GM18858 (cell line): Measurements from ENCODE around the gene EEF2.
"Not testable (repeated sequence)": the region's sequence is repeated elsewhere in the genome, so short reads cannot be mapped to it uniquely, and the experiment has no call there.

Experiments used
- ATAC-seq: cut with Tn5 transposase; IDR thresholded peaks from one replicate; pipeline ENCODE4 v1.9.1; 2021; ENCODE audit not compliant: unreplicated experiment

EEF2 gene

GRCh38 chr19:4015705-4016402, 30.6 kb upstream of the EEF2 start:
- no peak for ATAC-seq

DNA sequence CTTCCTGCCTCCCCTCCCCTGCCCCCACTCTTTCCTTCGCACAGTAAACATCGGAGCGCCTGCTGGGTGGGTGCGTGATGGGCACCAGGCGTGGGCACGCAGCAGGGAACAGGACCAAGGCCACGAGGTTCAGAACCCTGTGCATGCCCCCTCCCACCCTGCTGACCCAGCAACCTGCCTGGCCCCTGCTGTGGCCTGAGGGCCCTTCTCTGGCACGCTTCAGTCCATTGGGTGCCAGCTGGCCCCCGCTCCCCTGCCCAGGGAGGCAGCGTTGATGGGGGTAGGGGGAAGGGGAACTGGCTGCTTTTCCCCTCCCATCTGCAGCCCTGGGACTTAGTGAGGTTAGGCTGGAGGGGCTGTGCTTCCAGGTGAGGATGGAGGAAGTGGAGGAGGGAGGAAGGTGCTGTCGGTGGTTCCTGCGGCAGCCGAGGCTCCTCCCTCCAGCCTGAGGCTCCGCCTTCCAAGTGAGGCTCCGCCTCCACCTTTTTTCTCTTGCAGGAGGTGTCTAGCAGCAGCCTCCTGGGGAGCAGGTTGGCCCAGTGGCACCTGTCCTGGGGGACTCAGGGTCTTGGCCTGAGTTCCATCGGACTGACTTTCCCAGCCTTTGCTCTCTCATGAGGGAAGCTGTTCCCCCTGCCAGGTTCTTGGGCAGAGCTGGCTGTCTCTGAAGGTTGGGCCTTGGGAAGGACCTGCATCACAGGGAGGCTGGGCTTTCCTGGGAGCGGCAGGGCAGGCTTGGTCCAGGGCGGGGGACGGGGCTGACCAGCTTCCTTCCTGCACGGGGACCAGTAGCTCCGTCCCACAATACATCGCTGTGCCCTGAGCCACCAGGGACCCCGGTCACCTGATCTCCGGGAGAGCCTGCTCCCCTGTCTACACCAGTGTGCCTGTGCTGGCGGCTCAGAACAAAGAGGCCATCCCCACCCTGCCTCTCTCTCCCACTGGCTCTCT, 29.6 kb upstream of the EEF2 start:
- no peak for ATAC-seq

- no peak for ATAC-seq
Measured at GRCh38 chr19:4013886-4014540, 28.8 kb upstream of the EEF2 start.

DNA sequence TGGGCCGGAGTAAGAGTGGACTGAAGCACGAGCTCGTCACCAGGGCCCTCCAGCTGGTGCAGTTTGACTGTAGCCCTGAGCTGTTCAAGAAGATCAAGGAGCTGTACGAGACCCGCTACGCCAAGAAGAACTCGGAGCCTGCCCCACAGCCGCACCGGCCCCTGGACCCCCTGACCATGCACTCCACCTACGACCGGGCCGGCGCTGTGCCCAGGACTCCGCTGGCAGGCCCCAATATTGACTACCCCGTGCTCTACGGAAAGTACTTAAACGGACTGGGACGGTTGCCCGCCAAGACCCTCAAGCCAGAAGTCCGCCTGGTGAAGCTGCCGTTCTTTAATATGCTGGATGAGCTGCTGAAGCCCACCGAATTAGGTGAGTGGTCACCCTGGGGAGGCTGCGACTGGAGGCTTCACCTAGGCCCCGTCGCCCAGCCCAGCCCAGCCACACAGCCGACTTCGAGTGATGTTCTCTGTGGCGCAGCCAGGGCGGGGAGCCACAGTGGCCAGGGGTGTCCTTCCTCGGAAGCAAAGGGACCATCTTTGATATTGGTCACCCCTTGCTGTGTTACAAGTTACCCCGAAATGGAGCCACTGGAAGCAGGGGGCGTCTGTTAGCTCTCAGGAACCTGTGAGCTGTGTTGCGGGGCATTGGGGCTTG, 27.8 kb upstream of the EEF2 start:
- ATAC-seq, result no peak

DNA sequence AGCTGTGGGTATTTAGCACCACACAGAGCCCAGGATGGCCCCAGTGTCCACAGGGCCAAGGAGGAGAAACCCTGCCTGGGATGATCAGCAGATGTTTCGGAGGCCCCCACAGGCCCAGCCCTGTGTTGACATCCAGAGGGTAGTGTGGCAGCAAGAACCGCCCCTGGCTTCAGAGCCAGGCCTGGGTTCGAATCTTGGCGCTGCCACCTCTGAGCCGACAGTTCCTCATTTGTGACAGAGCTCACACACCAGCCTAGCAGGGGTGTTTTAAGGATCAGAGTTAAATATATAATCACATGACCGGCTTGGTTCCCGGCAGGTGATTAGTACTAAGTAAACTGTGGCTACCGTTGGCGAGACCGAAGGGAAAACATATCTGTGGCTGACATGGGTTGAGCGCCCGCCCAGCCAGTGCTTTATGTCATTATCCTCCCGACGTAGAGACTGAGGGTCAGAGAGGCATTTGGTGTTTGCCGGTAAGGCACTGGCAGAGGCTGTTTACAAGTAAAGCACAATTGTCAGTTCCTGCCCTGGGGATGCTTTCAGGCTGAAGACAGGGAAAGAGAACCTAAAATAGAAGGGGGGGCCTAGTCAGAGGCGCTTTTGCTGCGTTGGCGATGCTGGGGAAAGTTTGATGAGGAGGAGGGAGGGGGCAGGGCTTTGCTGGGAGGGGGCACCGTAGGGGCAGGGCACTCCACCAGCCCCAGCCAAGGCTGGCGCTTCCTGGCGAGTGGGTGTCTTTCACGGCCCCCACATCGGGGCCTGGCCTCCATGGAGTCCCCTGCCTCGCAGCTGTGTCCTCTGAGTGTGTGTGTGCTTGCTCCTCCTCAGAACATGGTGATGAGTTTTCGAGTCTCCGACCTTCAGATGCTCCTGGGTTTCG, 27.1 kb upstream of the EEF2 start:
- no peak for ATAC-seq

GRCh38 chr19:4011430-4011829, 26.2 kb upstream of the EEF2 start:
- ATAC-seq, result not testable (repeated sequence)

DNA sequence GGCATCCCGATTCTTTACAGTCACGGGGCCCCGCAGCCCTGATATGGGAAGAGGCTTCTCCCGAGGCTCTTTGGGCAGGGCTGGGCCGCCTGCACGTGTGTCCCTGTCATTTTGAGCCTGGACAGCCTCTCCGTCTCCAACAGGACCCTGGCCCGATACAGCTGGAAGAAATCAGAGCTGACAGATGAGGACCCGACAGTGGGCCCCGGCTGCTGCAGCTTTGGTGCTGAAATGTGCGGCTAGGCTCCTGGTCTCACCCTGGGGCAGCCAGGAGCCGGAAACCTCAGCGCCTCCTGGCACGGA, 25.5 kb upstream of the EEF2 start:
- ATAC-seq, result no peak

DNA sequence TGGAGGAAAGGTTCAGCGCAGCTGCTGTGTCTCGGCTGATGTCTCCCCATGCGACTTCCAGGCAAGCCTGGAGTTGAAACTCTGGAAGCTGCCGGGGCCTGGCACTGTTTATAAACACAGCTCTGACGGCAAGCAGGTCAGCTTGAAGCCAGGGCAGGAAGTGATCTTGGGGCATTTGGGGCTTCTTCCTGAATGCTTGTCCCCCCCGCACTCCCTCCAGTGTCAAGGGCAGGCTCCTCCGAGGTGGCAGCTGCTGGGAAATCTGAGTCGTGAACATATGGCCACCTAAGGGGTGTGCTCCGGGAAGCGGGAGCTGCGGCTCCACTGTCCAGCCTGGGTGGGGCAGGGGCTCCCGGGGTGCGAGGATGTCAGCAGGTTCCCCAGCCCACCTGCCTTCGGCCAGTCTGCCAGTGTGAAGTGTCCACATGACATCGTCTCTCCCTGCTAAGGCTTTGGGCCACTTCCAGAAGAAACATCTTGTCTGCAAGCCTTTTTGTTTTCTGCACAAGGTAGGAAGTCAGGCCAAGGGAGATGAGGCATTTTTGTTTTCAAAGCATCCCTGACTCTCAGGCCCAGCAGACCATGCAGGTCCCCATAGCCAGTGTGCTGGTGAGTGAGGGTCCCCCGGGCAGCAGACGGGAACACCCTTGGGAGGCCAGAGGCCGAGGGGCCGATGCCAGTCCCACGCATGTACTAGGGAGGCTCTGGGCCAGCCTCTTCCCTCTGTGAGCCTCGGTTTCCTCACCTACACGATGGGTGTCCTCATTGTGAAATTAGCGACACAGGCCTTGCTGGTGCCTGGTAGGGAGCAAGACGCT, 24.9 kb upstream of the EEF2 start:
- no peak for ATAC-seq

- no peak for ATAC-seq
Measured at GRCh38 chr19:4007836-4008539, 22.7 kb upstream of the EEF2 start.

- peak; percentile 75 for ATAC-seq
Measured at GRCh38 chr19:4007021-4007835, 22.0 kb upstream of the EEF2 start, which contains the start of gene PIAS4. Gene PIAS4 (plus strand): TSS chr19:4007736. CDS start chr19:4007761, 25 bp downstream.

- not testable (repeated sequence) for ATAC-seq
Measured at GRCh38 chr19:4005436-4005835, 20.2 kb upstream of the EEF2 start.

DNA sequence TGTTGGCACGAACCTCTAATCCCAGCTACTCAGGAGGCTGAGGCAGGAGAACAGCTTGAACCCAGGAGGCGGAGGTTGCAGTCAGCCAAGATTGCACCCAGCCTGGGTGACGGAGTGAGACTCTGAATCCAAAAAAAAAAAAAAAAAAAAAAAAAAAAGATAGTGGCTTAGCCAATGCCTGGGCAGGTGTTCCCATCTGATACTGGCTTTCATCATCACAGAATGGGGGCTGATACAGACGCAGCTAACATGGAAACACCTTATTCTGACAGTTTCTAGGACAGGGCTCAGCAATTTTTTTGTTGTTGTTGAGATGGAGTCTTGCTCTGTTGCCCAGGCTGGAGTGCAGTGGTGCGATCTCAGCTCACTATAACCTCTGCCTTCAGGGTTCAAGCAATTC, 15.5 kb upstream of the EEF2 start:
- not testable (repeated sequence) for ATAC-seq

DNA sequence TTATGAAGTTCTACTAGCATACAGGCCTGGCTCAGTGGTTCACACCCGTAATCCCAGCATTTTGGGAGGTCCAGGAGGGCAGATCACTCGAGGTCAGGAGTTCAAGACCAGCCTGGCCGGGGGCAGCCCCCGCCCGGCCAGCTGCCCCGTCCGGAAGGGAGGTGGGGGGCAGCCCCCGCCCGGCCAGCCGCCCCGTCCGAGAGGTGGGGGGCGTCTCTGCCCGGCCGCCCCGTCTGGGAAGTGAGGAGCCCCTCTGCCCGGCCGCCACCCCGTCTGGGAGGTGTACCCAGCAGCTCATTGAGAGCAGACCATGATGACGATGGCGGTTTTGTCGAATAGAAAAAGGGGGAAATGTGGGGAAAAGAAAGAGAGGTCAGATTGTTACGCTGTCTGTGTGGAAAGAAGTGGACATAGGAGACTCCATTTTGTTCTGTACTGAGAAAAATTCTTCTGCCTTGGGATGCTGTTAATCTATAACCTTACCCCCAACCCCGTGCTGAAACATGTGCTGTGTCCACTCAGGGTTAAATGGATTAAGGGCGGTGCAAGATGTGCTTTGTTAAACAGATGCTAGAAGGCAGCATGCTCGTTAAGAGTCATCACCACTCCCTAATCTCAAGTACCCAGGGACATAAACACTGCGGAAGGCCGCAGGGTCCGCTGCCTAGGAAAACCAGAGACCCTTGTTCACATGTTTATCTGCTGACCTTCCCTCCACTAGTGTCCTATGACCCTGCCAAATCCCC, 13.6 kb upstream of the EEF2 start:
- ATAC-seq, result not testable (repeated sequence)

DNA sequence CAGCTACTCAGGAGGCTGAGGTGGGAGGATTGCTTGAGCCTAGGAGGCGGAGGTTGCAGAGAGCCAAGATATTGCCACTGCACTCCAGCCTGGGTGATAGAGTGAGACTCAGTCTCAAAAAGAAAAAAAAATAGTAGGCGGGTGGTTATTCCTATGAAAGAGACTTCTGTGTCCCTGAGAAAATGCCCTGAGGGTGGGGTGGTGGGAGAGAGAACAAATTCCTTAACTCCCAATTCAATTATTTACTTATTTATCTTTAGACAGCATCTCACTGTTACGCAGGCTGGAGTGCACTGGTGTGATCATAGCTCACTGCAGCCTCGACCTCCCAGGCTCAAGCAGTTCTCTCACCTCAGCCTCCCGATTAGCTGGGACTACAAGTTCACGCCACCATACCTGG, 10.3 kb upstream of the EEF2 start:
- ATAC-seq, result no peak

DNA sequence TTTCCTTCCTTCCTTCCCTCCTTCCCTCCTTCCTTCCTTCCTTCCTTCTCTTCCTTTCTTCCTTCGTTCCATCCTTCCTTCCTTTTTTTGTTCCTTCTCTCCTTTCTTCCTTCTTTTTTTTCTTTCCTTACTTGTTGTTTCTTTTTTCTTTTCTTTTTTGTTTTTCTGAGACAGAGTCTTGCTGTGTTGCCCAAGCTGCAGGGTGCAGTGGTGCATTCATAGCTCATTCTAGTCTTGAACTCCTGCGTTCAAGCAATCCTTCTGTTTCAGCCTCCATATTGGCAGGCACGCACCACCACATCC, 5.5 kb upstream of the EEF2 start:
- no peak for ATAC-seq

DNA sequence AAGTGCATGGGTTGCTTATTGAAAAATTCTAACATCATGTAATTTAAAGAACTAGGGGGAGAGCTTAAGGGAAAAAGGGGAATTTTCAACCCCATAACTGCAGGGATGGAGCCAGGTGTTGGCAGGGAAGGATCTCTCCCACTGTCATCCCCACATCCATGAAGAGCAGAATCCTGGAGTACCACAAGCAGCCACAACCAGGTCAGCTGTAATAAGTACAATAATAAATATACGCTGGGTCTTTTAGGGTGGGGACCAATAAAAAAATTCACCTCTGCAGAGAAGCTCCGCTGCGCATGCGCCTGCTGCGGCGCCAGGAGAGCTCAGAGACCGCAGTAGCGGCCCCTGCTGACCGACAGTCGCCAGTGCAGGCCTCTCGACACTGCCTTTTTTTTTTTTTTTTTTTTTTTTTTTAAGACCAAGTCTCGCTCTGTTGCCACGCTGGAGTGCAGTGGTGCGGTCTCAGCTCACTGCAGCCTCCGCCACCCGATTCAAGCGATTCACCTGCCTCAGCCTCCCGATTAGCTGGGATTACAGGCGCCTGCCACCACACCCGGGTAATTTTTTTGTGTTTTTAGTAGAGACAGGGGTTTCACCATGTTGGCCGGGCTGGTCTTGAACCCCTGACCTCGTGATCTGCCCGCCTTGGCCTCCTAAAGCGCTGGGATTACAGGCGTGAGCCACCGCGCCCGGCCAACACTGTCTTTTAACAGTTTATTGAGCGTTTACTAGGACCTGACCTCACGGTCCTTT, 2.5 kb upstream of the EEF2 start:
- no peak for ATAC-seq
